ENCODE data around the gene COG7.

DNA sequence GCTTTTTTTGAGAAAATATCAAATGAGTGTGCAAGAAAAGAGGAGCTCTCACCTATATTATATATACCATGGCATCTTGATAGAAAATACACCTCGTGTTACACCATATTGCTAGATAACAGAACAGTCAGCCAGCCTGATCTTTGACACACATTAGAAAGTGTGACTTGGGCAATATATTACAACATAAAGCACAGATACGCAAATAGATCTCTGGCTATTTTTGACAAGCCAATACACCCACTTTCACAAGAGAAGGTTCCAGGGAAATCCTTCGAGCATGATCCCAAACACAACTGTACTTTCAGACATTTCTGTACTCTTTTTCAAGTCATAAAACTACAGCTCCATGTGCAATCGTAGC, 47.9 kb upstream of the COG7 start:
- TF ChIP-seq POLR2AphosphoS5 (IDR thresholded peaks at IDR 0.05; ENCODE audit: borderline replicate concordance, low read depth, low read length) (no peak), FOXP2 (optimal IDR thresholded peaks at IDR 0.05; ENCODE audit: control extremely low read depth, extremely low read length, insufficient read depth) (no peak), EZH2 (IDR thresholded peaks at IDR 0.05) (no peak)

Measured in SK-N-MC (cell line).